ENCODE measurements around the gene SIRT3.
A peak's percentile ranks its signal among the peaks of the same experiment; 100 is the strongest.
"Not testable (repeated sequence)": the region's sequence is repeated elsewhere in the genome, so short reads cannot be mapped to it uniquely, and the experiment has no call there.

SIRT3 gene

DNA sequence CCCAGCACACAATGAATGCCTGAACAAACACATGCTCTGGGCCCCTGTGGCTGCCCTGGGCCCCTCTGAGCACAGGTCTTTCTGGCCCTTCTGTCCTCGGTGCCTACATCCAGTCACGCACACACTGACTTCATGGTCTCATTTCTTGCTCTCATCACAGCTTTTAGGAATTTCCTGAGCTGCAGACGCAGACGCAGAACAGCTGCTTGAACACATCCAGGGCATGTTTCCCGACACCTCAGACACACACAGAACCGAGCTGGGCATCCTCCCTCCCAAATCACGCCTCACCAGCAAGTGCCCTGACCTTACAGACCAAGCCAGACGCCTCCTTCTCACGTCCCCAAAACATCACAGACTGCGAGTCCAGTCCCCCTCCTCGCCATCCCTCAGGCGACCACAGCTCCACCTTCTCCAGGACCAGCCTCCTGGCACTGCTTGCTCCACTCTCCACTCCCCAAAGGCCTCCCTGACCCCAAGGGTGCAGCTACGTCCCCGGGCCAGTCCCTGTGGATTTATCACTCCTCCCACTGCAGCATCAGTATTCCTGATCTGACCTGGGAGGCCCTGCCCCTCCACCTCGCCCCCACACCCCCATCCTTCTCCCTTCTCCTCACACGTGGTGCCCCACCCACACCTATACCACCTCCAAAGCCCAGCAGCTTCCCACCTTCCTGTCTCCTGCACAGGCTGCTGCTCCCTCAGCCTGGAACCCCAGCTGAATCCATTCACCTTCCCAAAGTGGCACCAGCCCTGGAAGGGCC, 12.9 kb downstream of the SIRT3 start:
- no peaks in the 10 kb centered on the region for H3K9me3 Mint-ChIP-seq
- no peaks in the 10 kb centered on the region for H3K27me3 Mint-ChIP-seq (ENCODE audit: low read depth, poor library complexity)
- H3K27ac Mint-ChIP-seq: peak overlapping the region; percentile 2
- H3K36me3 Mint-ChIP-seq (ENCODE audit: low read depth): peaks cover 36% of the 10 kb centered on the region
- TF ChIP-seq, protein P1, sequence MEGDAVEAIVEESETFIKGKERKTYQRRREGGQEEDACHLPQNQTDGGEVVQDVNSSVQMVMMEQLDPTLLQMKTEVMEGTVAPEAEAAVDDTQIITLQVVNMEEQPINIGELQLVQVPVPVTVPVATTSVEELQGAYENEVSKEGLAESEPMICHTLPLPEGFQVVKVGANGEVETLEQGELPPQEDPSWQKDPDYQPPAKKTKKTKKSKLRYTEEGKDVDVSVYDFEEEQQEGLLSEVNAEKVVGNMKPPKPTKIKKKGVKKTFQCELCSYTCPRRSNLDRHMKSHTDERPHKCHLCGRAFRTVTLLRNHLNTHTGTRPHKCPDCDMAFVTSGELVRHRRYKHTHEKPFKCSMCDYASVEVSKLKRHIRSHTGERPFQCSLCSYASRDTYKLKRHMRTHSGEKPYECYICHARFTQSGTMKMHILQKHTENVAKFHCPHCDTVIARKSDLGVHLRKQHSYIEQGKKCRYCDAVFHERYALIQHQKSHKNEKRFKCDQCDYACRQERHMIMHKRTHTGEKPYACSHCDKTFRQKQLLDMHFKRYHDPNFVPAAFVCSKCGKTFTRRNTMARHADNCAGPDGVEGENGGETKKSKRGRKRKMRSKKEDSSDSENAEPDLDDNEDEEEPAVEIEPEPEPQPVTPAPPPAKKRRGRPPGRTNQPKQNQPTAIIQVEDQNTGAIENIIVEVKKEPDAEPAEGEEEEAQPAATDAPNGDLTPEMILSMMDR (IDR thresholded peaks at IDR 0.05): no peak
- no peak for DNase-seq
- H3K4me1 Mint-ChIP-seq: no peaks in the 10 kb centered on the region
- no peak overlapping the region for H3K4me3 Mint-ChIP-seq

DNA sequence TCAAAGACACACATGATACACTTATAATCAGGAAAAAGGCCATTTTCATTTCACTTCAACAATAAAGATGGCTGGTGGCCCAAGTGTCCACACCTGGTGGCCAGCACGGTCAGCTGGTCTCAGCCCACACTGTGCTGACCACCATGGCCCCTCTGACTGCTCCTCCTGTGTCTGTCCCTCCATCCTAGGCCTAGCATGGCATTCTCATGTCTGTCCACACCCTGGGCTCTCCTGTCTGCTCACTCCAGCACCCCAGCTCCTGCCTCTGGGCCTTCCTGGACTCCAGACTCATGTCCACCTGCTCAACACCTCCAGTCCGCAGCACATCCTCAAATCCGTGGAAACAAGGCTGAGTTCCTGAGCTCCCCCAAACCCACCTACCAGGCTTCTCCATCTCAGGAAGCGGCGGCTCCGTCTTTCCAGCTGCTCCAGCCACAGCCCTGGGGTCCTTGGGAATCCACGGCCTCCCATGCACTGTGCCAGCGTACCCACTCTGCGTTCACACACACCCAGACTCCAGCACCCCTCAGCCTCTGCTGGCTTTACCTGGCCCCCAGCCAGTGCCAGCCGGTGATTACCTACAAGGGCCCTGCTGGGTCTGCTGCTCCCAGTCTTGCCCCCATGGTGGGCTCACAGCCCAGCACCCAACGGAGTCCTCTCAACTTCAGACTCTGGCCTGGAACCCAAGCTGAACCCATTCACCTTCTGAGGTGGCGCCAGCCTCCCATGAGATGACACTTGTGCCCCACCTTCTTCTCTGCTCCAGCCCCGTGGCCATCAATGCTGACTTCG, 13.9 kb downstream of the SIRT3 start:
- no peak for DNase-seq
- peaks cover 30% of the 10 kb centered on the region for H3K36me3 Mint-ChIP-seq (ENCODE audit: low read depth)
- no peaks in the 10 kb centered on the region for H3K27me3 Mint-ChIP-seq (ENCODE audit: low read depth, poor library complexity)
- TF ChIP-seq, protein P1 (IDR thresholded peaks at IDR 0.05): no peak
- H3K9me3 Mint-ChIP-seq: no peaks in the 10 kb centered on the region
- H3K4me3 Mint-ChIP-seq: no peak overlapping the region
- H3K27ac Mint-ChIP-seq: peak overlapping the region; percentile 20
- no peaks in the 10 kb centered on the region for H3K4me1 Mint-ChIP-seq

DNA sequence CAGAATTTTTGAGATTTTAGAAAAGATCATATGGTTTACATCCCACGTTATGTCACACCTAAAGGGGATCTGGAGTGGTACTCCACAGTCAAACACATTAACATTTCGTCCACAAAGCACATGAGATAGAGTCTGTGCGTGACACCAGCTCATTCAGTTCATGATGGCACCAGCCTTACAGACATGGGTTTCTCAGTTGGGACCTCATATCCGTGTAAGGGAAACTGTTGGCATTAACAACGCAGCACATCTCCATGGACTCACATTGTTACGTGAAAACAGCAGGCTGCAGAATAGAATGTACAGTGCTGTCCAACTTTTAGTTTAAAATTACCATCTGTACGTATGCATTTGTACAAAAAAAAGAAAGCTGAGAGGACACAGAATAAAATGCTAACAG, 14.6 kb downstream of the SIRT3 start:
- Mint-ChIP-seq H3K4me1 (no peaks in the 10 kb centered on the region), H3K9me3 (no peaks in the 10 kb centered on the region), H3K27ac (no peak overlapping the region), H3K36me3 (ENCODE audit: low read depth) (peaks cover 30% of the 10 kb centered on the region), H3K27me3 (ENCODE audit: low read depth, poor library complexity) (no peaks in the 10 kb centered on the region), H3K4me3 (no peak overlapping the region)
- no peak for DNase-seq
- TF ChIP-seq, protein P1 (IDR thresholded peaks at IDR 0.05): no peak

DNA sequence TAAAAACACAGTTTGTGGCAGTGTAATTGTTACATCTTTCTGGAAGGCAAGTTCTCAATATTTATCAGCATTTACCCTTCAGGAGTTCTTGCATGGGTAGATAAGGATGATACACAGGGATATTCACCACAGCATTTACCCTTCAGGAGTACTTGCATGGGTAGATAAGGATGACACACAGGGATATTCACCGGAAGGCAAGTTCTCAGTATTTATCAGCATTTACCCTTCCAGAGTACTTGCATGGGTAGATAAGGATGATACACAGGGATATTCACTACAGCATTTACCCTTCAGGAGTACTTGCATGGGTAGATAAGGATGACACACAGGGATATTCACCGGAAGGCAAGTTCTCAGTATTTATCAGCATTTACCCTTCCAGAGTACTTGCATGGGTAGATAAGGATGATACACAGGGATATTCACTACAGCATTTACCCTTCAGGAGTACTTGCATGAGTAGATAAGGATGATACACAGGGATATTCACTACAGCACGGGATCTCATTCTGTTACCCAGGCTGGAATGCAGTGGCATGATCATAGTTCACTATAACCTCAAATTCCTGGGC, 15.4 kb downstream of the SIRT3 start:
- not testable (repeated sequence) for DNase-seq; H3K27ac Mint-ChIP-seq; H3K27me3 Mint-ChIP-seq (ENCODE audit: low read depth, poor library complexity); H3K4me1 Mint-ChIP-seq; H3K9me3 Mint-ChIP-seq; H3K4me3 Mint-ChIP-seq
- peaks cover 25% of the 10 kb centered on the region for H3K36me3 Mint-ChIP-seq (ENCODE audit: low read depth)

DNA sequence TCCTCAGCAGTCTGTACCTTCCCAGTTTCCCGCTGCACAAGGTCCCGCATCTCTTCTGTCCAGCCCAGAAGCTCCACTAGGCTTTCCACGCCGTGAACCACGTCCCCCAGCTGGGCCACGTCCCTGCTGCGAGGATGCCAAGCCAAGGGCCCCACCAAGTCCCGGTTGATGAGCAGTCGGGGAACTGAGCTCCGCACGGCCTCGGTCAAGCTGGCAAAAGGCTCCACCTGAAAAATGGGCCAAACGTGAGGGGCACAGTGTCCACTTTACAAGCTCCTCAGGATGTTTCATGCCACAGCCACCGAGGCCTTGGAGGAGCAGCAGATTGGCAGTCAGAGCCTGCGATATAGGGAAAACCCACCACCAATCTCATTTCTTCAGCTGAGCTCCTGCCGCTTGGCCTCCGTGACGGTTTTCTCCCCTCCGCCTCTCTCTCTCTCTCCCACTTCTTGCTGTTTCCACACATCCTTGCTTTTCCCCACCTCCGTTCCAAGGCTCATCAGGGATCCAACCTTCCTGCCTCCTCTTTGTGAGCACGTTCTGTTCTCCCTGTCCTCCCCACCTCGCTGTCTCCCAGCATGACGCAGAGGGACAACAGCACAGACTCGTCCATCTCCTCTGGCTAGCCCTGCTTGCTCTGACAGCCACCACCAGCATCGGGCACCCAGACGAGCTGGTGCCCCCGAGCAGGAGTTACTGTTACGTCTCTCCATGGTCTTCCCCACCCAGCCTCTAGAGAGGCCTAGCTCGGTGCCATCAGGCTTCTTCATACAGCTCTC, 17.1 kb downstream of the SIRT3 start:
- Mint-ChIP-seq H3K4me3 (no peak overlapping the region), H3K36me3 (ENCODE audit: low read depth) (peaks cover 21% of the 10 kb centered on the region), H3K9me3 (no peaks in the 10 kb centered on the region), H3K27me3 (ENCODE audit: low read depth, poor library complexity) (no peaks in the 10 kb centered on the region), H3K27ac (peak overlapping the region; percentile 86), H3K4me1 (no peaks in the 10 kb centered on the region)
- DNase-seq: no peak
- TF ChIP-seq, protein P1 (IDR thresholded peaks at IDR 0.05): no peak

DNA sequence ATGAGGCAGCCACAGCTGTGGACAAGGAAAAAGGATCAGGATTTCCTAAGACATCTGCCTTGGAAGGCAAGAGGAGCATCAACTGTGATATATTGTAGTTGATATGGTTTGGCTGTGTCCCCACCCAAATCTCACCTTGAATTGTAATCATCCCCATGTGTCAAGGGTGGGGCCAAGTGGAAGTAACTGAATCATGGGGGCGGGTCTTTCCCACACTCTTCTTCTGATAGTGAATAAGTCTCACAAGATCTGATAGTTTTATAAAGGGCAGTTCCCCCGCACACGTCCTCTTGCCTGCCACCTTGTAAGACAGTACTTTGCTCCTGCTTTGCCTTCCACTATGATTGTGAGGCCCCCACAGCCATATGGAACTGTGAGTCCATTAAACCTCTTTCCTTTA, 18.4 kb downstream of the SIRT3 start:
- H3K9me3 Mint-ChIP-seq: no peaks in the 10 kb centered on the region
- H3K27me3 Mint-ChIP-seq (ENCODE audit: low read depth, poor library complexity): no peaks in the 10 kb centered on the region
- H3K4me3 Mint-ChIP-seq: no peak overlapping the region
- H3K27ac Mint-ChIP-seq: peak overlapping the region; percentile 82
- peaks cover 20% of the 10 kb centered on the region for H3K36me3 Mint-ChIP-seq (ENCODE audit: low read depth)
- H3K4me1 Mint-ChIP-seq: no peaks in the 10 kb centered on the region
- DNase-seq: no peak
- TF ChIP-seq, protein P1 (IDR thresholded peaks at IDR 0.05): no peak

Measured in nephron progenitor cell (in vitro differentiated cells).